SK-N-SH (cell line): ENCODE measurements around the gene ZNF182. TPM values are rescaled to one million over a fixed set of nuclear protein-coding genes. Genes with fewer than 3 reads are reported as not detected.
"Not testable (repeated sequence)": the region's sequence is repeated elsewhere in the genome, so short reads cannot be mapped to it uniquely, and the experiment has no call there.

Experiments
- CTCF ChIA-PET: fragments of 300-600, 350-600 bp; formaldehyde crosslinking; extraction: SDS; loops from one replicate; lab custom pipeline; 2021; lab: Yijun Ruan, JAX
- POLR2A ChIA-PET: fragments of 350-600 bp; sonication (Branson Sonifier 250); formaldehyde crosslinking; extraction: SDS; loops from one replicate; lab custom pipeline; 2020; ENCODE audit warnings: antibody characterized with exemption, inconsistent platforms; lab: Yijun Ruan, JAX
- DNase-seq: peaks from one replicate; pipeline ENCODE4 v3.0.0; 2012
- H2AFZ ChIP-seq: fragments of 200-600 bp; sonication (generic); 2 replicates; pipeline ENCODE4 v1.8.1; 2016; ENCODE audit warnings: antibody characterized with exemption, mild to moderate bottlenecking, low read depth
- H3F3A ChIP-seq: fragments of 200-600 bp; sonication (generic); replicated peaks from 2 replicates; pipeline ENCODE3; 2016; ENCODE audit warnings: antibody characterized with exemption, mild to moderate bottlenecking; ENCODE audit not compliant: insufficient read depth
- H3K27ac ChIP-seq, 2 experiments: fragments of 200-500 bp in 1 of 2; fragments of 200-600 bp in 1 of 2; sonication (Bioruptor generic) in 1 of 2; sonication (generic), shearing (Covaris generic) in 1 of 2; 2 replicates each; pipeline versions ENCODE4 v1.5.1 to v1.6.1; 2014 to 2016; ENCODE audit warnings: low read depth in 2 of 2, inconsistent platforms in 1 of 2, low read length in 1 of 2, mild to moderate bottlenecking in 1 of 2, mixed read lengths in 1 of 2
- H3K27me3 ChIP-seq: fragments of 200-600 bp; sonication (generic), shearing (Covaris generic); 2 replicates; pipeline ENCODE4 v1.6.1; 2016; ENCODE audit warnings: mixed run types; ENCODE audit not compliant: insufficient read depth
- H3K36me3 ChIP-seq, 2 experiments: fragments of 200-500 bp in 1 of 2; fragments of 200-600 bp in 1 of 2; sonication (Bioruptor generic) in 1 of 2; sonication (generic) in 1 of 2; replicated peaks in 1 of 2; 2 replicates each; pipeline versions ENCODE3 to v1.5.1; 2014 to 2016; ENCODE audit warnings: low read length in 1 of 2, mild to moderate bottlenecking in 1 of 2; ENCODE audit not compliant: insufficient read depth in 2 of 2, control insufficient read depth in 1 of 2
- H3K4me1 ChIP-seq, 2 experiments: fragments of 200-500 bp in 1 of 2; fragments of 200-600 bp in 1 of 2; sonication (Bioruptor generic) in 1 of 2; sonication (generic), shearing (Covaris generic) in 1 of 2; 2 replicates each; pipeline versions ENCODE4 v1.5.1 to v1.6.1; 2014 to 2016; ENCODE audit warnings: low read depth in 1 of 2, low read length in 1 of 2, mixed run types in 1 of 2; ENCODE audit not compliant: insufficient read depth in 2 of 2, control insufficient read depth in 1 of 2
- H3K4me2 ChIP-seq: fragments of 200-600 bp; sonication (generic), shearing (Covaris generic); 2 replicates; pipeline ENCODE4 v1.6.1; 2017; ENCODE audit warnings: mixed run types
- H3K4me3 ChIP-seq, 2 experiments: fragments of 200-500 bp in 1 of 2; fragments of 200-600 bp in 1 of 2; sonication (Bioruptor generic) in 1 of 2; sonication (generic), shearing (Covaris generic) in 1 of 2; 2 replicates each; pipeline versions ENCODE4 v1.5.1 to v1.8.1; 2014 to 2016; ENCODE audit warnings: low read depth in 2 of 2, inconsistent platforms in 1 of 2, low read length in 1 of 2, mild to moderate bottlenecking in 1 of 2, mixed read lengths in 1 of 2, moderate library complexity in 1 of 2
- H3K79me2 ChIP-seq: fragments of 200-600 bp; sonication (generic); 2 replicates; pipeline ENCODE4 v1.8.1; 2017; ENCODE audit warnings: mild to moderate bottlenecking; ENCODE audit not compliant: insufficient read depth
- H3K9ac ChIP-seq: fragments of 200-600 bp; sonication (generic); 2 replicates; pipeline ENCODE4 v1.6.1; 2017; ENCODE audit warnings: mixed run types
- H3K9me2 ChIP-seq: fragments of 200-600 bp; sonication (generic); 2 replicates; pipeline ENCODE4 v1.6.1; 2017; ENCODE audit warnings: mixed run types
- H3K9me3 ChIP-seq: fragments of 200-600 bp; sonication (generic); 2 replicates; pipeline ENCODE4 v1.6.1; 2017; ENCODE audit warnings: mixed run types, mild to moderate bottlenecking, moderate library complexity
- H4K20me1 ChIP-seq: fragments of 200-600 bp; sonication (generic); 2 replicates; pipeline ENCODE4 v1.6.1; 2017; ENCODE audit warnings: mild to moderate bottlenecking, mixed run types; ENCODE audit not compliant: insufficient read depth
- CHD2 ChIP-seq: fragments of 150-350 bp; IDR thresholded peaks from 2 replicates; pipeline ENCODE4 v1.6.1; 2018; ENCODE audit warnings: low read length; ENCODE audit not compliant: partially characterized antibody
- ELF1 ChIP-seq: IDR thresholded peaks from 2 replicates; pipeline ENCODE4 v1.4.0; 2012
- EZH2phosphoT487 ChIP-seq: fragments of 200-600 bp; sonication (generic); IDR thresholded peaks from 2 replicates; pipeline ENCODE4 v1.6.1; 2017; ENCODE audit warnings: low read depth, mixed run types, mild to moderate bottlenecking, antibody characterized with exemption, moderate library complexity, borderline replicate concordance
- FOXJ3 ChIP-seq: sonication (generic); formaldehyde crosslinking; IDR thresholded peaks from 2 replicates; pipeline ENCODE4 v1.5.1; 2020; ENCODE audit warnings: mild to moderate bottlenecking, missing genetic modification reagents
- NFIC ChIP-seq: IDR thresholded peaks from 2 replicates; pipeline ENCODE4 v1.4.0; 2012; ENCODE audit warnings: borderline replicate concordance
- NRF1 ChIP-seq: IDR thresholded peaks from 2 replicates; pipeline ENCODE4 v1.6.1; 2012; ENCODE audit warnings: low read depth, mild to moderate bottlenecking, low read length
- RCOR1 ChIP-seq: fragments of 150-350 bp; IDR thresholded peaks from 2 replicates; pipeline ENCODE4 v1.6.1; 2017; ENCODE audit warnings: antibody characterized with exemption, low read length
- RFX5 ChIP-seq: IDR thresholded peaks from 2 replicates; pipeline ENCODE4 v1.6.1; 2012; ENCODE audit warnings: mild to moderate bottlenecking, improper control_type of control experiment, low read length
- TAF1 ChIP-seq: IDR thresholded peaks from 2 replicates; pipeline ENCODE4 v1.6.1; 2012; ENCODE audit warnings: low read depth, mild to moderate bottlenecking, low read length, moderate library complexity, borderline replicate concordance
- TEAD4 ChIP-seq: IDR thresholded peaks from 2 replicates; pipeline ENCODE4 v1.4.0; 2012; ENCODE audit warnings: mild to moderate bottlenecking, borderline replicate concordance; ENCODE audit not compliant: insufficient read depth
- WGBS: methylation state at CpG from one replicate; pipeline ENCODE4 v1.1.6; 2017; ENCODE audit warnings: low lambda C conversion rate; 5-methylcytosine and 5-hydroxymethylcytosine counted together
- polyA plus RNA-seq, 3 experiments: library from polyadenylated mRNA; depleted of rRNA; stranded (reverse); fragments of >200 nt; gene quantifications; 2 replicates each; pipeline ENCODE4 v1.2.3, GENCODE V29; 2012
- TF ChIP-seq, protein P1 (sequence below): fragments of 150-350 bp; IDR thresholded peaks from 2 replicates; pipeline ENCODE4 v1.6.1; 2016; ENCODE audit warnings: mild to moderate bottlenecking, low read depth, low read length
- TF ChIP-seq, protein P2 (sequence below): IDR thresholded peaks from 2 replicates; pipeline ENCODE4 v1.4.0; 2012; ENCODE audit warnings: low read depth, borderline replicate concordance

The ZNF182 gene
- polyA plus RNA-seq, 1 of the 3 experiments (the other 2 are of a cell fraction), result 2.1 TPM

DNA sequence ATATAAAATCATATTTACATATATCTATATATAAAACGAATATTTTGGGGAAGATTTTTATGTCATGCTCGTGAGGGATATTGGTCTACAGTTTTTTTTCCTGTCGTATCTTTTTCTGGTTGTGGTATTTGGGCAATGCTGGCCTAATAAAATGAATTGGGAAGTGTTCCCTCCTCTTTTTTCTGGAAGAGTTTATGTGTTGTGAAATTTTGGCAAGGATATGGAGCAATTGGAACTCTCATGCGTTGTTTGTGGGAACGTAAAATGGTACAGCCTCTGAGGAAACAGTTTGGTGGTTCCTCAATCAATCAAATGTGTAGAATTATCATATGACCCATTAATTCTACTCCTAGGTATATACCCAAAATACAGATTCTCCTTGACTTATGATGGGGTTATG, 69.8 kb downstream of the ZNF182 start:
- H3F3A ChIP-seq, result no peaks in the 10 kb centered on the region
- no peaks in the 10 kb centered on the region for H3K79me2 ChIP-seq
- no peaks in the 10 kb centered on the region for H3K9me2 ChIP-seq
- H3K27me3 ChIP-seq, result no peaks in the 10 kb centered on the region; the same call in 1 of the 2 replicates
- H3K27ac ChIP-seq, result no peak overlapping the region
- H3K9ac ChIP-seq, result no peak overlapping the region
- H4K20me1 ChIP-seq, result no peaks in the 10 kb centered on the region
- H3K4me3 ChIP-seq, result no peak overlapping the region
- no peaks in the 10 kb centered on the region for H3K9me3 ChIP-seq
- no peaks in the 10 kb centered on the region for H3K4me1 ChIP-seq
- no peaks in the 10 kb centered on the region for H3K36me3 ChIP-seq
- no peak overlapping the region for H2AFZ ChIP-seq
- no peak for DNase-seq
- 33% methylated on average over 5 of the region's 5 CpGs for WGBS
- CTCF ChIA-PET, result no interaction called here
- TF ChIP-seq, protein P1, sequence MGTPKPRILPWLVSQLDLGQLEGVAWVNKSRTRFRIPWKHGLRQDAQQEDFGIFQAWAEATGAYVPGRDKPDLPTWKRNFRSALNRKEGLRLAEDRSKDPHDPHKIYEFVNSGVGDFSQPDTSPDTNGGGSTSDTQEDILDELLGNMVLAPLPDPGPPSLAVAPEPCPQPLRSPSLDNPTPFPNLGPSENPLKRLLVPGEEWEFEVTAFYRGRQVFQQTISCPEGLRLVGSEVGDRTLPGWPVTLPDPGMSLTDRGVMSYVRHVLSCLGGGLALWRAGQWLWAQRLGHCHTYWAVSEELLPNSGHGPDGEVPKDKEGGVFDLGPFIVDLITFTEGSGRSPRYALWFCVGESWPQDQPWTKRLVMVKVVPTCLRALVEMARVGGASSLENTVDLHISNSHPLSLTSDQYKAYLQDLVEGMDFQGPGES, result no peak
- TF ChIP-seq, protein P2, sequence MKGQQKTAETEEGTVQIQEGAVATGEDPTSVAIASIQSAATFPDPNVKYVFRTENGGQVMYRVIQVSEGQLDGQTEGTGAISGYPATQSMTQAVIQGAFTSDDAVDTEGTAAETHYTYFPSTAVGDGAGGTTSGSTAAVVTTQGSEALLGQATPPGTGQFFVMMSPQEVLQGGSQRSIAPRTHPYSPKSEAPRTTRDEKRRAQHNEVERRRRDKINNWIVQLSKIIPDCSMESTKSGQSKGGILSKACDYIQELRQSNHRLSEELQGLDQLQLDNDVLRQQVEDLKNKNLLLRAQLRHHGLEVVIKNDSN, result no peak
- TF ChIP-seq TAF1 (no peak), ELF1 (no peak), CHD2 (no peak), RFX5 (no peak), RCOR1 (no peak), EZH2phosphoT487 (no peak), TEAD4 (no peak), FOXJ3 (no peak), NRF1 (no peak), NFIC (no peak)
- TF ChIP-seq, all 33 proteins: peak for 0
- no peak overlapping the region for H3K4me2 ChIP-seq
- POLR2A ChIA-PET, result no interaction called here

DNA sequence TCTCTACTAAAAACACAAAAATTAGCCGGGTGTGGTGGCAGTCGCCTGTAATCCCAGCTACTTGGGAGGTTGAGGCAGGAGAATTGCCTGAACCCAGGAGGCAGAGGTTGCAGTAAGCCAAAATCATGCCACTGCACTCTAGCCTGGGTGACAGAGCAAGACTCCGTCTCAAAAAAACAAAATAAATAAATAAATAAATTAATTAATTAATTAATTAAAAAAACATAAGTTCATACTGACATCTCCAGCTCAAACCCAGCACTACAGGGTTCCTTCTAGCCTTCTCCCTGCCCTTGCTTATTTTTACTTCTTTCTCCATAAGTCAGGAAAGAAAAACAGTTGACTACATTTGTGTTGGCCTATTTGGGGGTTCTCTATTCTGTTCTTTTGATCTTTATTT, 71.8 kb downstream of the ZNF182 start:
- DNase-seq, H3K9ac ChIP-seq, H3K79me2 ChIP-seq, H2AFZ ChIP-seq, H4K20me1 ChIP-seq, H3K9me2 ChIP-seq, H3K4me1 ChIP-seq, H3K27ac ChIP-seq, H3F3A ChIP-seq, H3K4me2 ChIP-seq, CTCF ChIA-PET, POLR2A ChIA-PET, H3K36me3 ChIP-seq, H3K27me3 ChIP-seq, H3K4me3 ChIP-seq, H3K9me3 ChIP-seq: not testable (repeated sequence)
- 68% methylated on average over 3 of the region's 3 CpGs for WGBS
